PC-3 (cell line): ENCODE measurements around the gene DMD.

Experiments used
- EZH2phosphoT487 ChIP-seq: fragments of 300-600 bp; sonication (generic); IDR thresholded peaks from 2 replicates; pipeline ENCODE4 v1.6.1; 2018; ENCODE audit warnings: mild to moderate bottlenecking, antibody characterized with exemption, low read length, borderline replicate concordance
- TF ChIP-seq, protein P1 (sequence below): fragments of 300-600 bp; sonication (generic); conservative IDR thresholded peaks from 2 replicates; pipeline ENCODE4 v1.5.1; 2017; ENCODE audit warnings: antibody characterized with exemption, low read depth, mild to moderate bottlenecking, low read length

DNA sequence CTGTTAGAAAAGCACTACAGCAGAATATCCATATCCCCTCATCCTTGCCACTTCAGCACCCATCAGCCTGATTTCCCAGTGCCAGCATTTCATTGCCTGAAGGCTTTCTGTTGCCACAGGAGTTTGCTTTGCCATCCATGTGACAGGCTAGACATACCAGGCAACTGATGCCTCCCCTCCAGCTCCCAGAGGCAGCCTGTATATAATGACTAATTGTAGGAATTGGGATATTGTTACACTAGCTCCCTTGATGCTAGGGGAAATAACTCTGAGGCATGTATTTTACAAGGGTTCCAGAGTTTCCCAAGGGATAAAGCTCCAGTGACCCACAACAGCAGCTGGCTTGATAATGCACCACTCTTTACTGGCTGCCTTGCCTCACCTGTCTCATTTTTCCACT is 1531.5 kb downstream of the DMD start:
- TF ChIP-seq, protein P1, sequence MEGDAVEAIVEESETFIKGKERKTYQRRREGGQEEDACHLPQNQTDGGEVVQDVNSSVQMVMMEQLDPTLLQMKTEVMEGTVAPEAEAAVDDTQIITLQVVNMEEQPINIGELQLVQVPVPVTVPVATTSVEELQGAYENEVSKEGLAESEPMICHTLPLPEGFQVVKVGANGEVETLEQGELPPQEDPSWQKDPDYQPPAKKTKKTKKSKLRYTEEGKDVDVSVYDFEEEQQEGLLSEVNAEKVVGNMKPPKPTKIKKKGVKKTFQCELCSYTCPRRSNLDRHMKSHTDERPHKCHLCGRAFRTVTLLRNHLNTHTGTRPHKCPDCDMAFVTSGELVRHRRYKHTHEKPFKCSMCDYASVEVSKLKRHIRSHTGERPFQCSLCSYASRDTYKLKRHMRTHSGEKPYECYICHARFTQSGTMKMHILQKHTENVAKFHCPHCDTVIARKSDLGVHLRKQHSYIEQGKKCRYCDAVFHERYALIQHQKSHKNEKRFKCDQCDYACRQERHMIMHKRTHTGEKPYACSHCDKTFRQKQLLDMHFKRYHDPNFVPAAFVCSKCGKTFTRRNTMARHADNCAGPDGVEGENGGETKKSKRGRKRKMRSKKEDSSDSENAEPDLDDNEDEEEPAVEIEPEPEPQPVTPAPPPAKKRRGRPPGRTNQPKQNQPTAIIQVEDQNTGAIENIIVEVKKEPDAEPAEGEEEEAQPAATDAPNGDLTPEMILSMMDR, result no peak
- no peak for TF ChIP-seq EZH2phosphoT487
